Keratinocyte (primary cell): ENCODE data around the gene LSM3.

Source experiments
- CTCF ChIP-seq, 3 experiments: IDR thresholded peaks in 1 of 3; conservative IDR thresholded peaks in 1 of 3; optimal IDR thresholded peaks in 1 of 3; 2 replicates in 2 of 3; 3 replicates in 1 of 3; pipeline versions ENCODE3 to v1.5.1; 2011; ENCODE audit warnings: low read length in 3 of 3, mild to moderate bottlenecking in 3 of 3, moderate library complexity in 2 of 3, control low read depth in 1 of 3, inconsistent platforms in 1 of 3; ENCODE audit not compliant: insufficient read depth in 2 of 3; ENCODE audit errors: extremely low read depth in 1 of 3
- EZH2 ChIP-seq: IDR thresholded peaks from one replicate; pipeline ENCODE4 v1.6.1; 2012; ENCODE audit warnings: inconsistent platforms, mild to moderate bottlenecking, low read length, moderate library complexity

- TF ChIP-seq CTCF (optimal IDR thresholded peaks at IDR 0.05 in 1 of 3, IDR thresholded peaks at IDR 0.05 in 1 of 3, conservative IDR thresholded peaks at IDR 0.05 in 1 of 3; ENCODE audit: extremely low read depth in 1 of 3, insufficient read depth in 2 of 3, low read length in 3 of 3) (no peak), EZH2 (no peak)
Observed at GRCh38 chr3:14133876-14134275, 44.7 kb upstream of the LSM3 start.
